ENCODE measurements around the gene SPNS3. TPM values are rescaled to one million over a fixed set of nuclear protein-coding genes. Genes with fewer than 3 reads are reported as not detected.

SPNS3 gene
- total and polyA plus RNA-seq, 2 experiments from 2014 or later = not detected

DNA sequence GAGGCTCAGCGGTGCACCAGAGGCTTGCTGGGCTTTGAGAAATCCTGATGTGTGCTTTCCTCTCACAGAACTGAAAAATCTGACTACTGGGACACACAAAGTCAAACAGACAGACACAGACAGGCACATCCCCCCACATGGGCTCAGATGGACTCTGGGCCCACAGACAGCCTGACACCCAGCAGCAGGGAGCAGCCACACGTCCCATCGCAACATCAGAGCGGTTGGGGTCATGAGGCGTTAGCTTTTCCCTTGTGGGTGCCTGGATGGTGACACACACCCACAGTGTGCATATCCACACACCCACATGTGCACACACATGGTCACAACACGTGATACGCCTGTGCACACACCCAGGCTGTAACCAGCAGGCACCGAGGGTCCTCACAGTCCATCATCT lies 6.3 kb downstream of the SPNS3 start:
- Histone ChIP-seq H3K4me3 (no peak overlapping the region), H3K36me3 (no peaks in the 10 kb centered on the region), H3K27me3 (no peaks in the 10 kb centered on the region), H3K9me3 (ENCODE audit: low read depth) (no peaks in the 10 kb centered on the region), H3K4me1 (ENCODE audit: low read depth) (no peaks in the 10 kb centered on the region), H3K27ac (no peak overlapping the region)
- TF ChIP-seq, protein P1, sequence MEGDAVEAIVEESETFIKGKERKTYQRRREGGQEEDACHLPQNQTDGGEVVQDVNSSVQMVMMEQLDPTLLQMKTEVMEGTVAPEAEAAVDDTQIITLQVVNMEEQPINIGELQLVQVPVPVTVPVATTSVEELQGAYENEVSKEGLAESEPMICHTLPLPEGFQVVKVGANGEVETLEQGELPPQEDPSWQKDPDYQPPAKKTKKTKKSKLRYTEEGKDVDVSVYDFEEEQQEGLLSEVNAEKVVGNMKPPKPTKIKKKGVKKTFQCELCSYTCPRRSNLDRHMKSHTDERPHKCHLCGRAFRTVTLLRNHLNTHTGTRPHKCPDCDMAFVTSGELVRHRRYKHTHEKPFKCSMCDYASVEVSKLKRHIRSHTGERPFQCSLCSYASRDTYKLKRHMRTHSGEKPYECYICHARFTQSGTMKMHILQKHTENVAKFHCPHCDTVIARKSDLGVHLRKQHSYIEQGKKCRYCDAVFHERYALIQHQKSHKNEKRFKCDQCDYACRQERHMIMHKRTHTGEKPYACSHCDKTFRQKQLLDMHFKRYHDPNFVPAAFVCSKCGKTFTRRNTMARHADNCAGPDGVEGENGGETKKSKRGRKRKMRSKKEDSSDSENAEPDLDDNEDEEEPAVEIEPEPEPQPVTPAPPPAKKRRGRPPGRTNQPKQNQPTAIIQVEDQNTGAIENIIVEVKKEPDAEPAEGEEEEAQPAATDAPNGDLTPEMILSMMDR (IDR thresholded peaks at IDR 0.05; ENCODE audit: low read depth, low read length) = no peak
- no peak for DNase-seq (ENCODE audit: low read depth in 1 of 2, low spot score in 1 of 2)

DNA sequence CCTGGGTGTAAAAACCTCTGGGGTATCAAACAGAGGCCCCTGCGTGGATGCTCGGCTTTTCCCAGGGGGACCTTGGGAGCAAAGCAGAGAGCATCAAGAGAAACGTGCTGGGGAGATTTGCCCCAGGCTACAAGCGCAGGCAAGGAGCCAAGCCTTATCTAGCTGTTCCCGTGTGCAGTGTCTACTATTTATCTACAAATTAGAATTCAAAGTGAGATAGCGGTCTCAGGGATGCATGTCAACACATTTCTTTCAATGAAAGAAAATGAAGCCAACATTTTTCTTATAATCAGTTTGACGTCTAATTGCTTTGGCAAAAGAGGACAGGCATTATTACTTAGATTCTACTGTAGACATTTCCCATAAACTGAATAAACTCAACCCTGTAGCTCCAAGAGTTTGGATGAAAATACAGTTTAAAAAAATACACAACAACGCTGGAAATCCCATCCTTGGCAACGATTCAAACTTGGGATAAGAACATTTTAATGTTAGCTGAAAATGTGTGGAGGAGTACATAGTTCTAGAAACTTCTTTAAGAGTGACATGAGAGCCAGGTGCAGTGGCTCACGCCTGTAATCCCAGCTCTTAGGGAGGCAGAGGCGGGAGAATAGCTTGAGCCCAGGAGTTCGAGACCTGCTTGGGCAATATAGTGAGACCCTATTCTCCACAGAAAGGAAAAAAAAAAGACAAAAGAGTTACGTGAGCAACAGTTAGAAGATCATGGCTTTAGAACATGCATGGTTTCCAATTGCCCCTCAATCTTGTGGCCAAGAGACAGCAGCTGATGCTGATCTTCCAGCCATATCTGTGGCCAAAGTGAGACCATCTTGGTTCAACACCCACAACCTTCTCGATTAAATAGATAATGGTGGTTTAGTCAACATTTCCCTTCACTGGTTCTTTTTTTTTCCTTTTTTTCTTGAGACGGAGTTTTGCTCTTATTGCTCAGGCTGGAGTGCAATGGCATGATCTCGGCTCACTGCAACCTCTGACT lies 7.2 kb downstream of the SPNS3 start:
- peak in 1 of 2 donors; percentile 74 for DNase-seq (ENCODE audit: low read depth in 1 of 2, low spot score in 1 of 2)
- Histone ChIP-seq H3K27me3 (no peaks in the 10 kb centered on the region), H3K4me1 (ENCODE audit: low read depth) (no peaks in the 10 kb centered on the region), H3K27ac (no peak overlapping the region), H3K4me3 (no peak overlapping the region), H3K36me3 (no peaks in the 10 kb centered on the region), H3K9me3 (ENCODE audit: low read depth) (no peaks in the 10 kb centered on the region)
- TF ChIP-seq, protein P1 (IDR thresholded peaks at IDR 0.05; ENCODE audit: low read depth, low read length) = no peak

DNA sequence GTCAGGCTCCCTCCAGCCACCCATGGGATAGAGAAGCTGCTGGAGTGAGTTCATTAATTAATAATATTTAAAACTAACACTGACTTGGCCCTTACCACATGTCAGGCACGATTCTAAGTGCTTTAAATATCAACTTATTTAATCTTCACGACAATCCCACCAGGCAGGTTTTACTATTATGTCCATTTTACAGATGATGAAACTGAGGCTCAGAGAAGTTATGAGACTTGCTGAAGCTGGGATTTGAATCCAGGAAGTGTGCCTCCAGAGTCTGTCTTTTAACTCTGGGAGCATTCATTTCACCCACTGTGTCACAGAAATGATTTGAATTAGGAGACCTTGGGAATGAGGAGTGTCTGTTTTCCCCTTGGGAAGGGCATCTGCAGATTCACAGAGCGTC lies 8.8 kb downstream of the SPNS3 start:
- no peaks in the 10 kb centered on the region for H3K9me3 ChIP-seq (ENCODE audit: low read depth)

DNA sequence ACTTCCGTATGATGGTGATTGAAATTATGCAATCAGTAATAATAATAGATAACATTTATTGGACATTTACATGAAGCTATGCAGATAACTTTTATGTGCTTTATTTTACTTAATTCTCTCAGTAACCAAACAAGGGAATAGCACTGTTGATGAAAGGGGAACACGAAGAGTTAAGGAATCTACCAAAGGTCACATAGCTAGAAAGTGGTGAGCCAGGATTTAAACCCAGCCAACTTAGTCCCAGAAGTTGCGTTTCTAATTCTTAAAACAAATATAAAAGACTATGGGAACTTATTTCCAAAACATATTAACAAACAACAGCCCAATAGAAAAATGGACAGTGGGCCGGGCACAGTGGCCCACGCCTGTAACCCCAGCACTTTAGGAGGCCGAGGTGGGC lies 9.7 kb downstream of the SPNS3 start:
- no peaks in the 10 kb centered on the region for H3K27me3 ChIP-seq
- no peak for DNase-seq (ENCODE audit: low read depth in 1 of 2, low spot score in 1 of 2)
- no peaks in the 10 kb centered on the region for H3K4me1 ChIP-seq (ENCODE audit: low read depth)
- H3K27ac ChIP-seq = no peak overlapping the region
- H3K9me3 ChIP-seq (ENCODE audit: low read depth) = no peaks in the 10 kb centered on the region
- no peaks in the 10 kb centered on the region for H3K36me3 ChIP-seq
- no peak overlapping the region for H3K4me3 ChIP-seq
- TF ChIP-seq, protein P1 (IDR thresholded peaks at IDR 0.05; ENCODE audit: low read depth, low read length) = no peak

More for the DNA sequence above, 8.8 kb downstream of the SPNS3 start:
- H3K4me3 ChIP-seq = no peak overlapping the region
- H3K36me3 ChIP-seq = no peaks in the 10 kb centered on the region
- H3K4me1 ChIP-seq (ENCODE audit: low read depth) = no peaks in the 10 kb centered on the region
- H3K27me3 ChIP-seq = no peaks in the 10 kb centered on the region
- no peak for DNase-seq (ENCODE audit: low read depth in 1 of 2, low spot score in 1 of 2)
- H3K27ac ChIP-seq = no peak overlapping the region
- TF ChIP-seq, protein P1 (IDR thresholded peaks at IDR 0.05; ENCODE audit: low read depth, low read length) = no peak

DNA sequence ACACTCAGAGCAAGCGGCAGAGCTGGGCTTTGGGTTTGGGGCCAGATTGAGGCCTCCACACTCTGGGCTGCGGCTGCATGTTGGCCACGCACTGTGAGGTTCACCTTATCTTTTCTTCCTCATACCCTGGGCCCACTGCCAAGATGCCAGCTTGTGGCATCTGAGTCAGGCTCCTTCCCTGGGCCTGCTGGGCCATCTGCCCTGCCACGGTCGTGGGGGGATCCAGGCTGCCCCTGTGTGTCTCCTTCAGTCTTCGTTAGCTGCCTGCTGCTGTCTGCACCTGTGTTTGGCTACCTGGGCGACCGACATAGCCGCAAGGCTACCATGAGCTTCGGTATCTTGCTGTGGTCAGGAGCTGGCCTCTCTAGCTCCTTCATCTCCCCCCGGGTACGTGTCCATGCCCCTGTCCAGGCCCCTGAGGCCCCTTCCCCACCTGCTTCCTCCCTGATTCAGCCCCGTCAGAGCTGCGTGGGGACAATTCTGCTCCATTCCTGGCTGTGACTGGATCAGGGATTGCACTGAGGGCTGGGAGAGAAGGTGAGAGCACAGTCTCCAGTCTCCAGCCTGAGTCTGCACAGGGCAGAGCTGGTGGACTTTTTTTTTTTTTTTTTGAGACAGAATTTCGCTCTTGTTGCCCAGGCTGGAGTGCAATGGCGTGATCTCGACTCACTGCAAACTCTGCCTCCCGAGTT lies 11.2 kb downstream of the SPNS3 start:
- Histone ChIP-seq H3K4me3 (no peak overlapping the region), H3K27ac (no peak overlapping the region), H3K27me3 (no peaks in the 10 kb centered on the region), H3K9me3 (ENCODE audit: low read depth) (no peaks in the 10 kb centered on the region), H3K4me1 (ENCODE audit: low read depth) (no peaks in the 10 kb centered on the region), H3K36me3 (no peaks in the 10 kb centered on the region)
- TF ChIP-seq, protein P1 (IDR thresholded peaks at IDR 0.05; ENCODE audit: low read depth, low read length) = no peak
- peak in 1 of 2 donors; percentile 27 for DNase-seq (ENCODE audit: low read depth in 1 of 2, low spot score in 1 of 2)

Measured in cardiac muscle cell (in vitro differentiated cells and primary cell).